K562 (cell line): ENCODE data around the gene C11orf91. TPM values are rescaled to one million over a fixed set of nuclear protein-coding genes. Genes with fewer than 3 reads are reported as not detected.
A peak's percentile ranks its signal among the peaks of the same experiment; 100 is the strongest.

Source experiments
- ATAC-seq: fragments of 200-7000 bp; cut with Tn5 transposase; 3 replicates; pipeline ENCODE4 v1.9.1; 2020; ENCODE audit warnings: moderate library complexity
- BruUV-seq: library from RNA; stranded (reverse); fragments of 400-500 nt; replicated peaks from 2 replicates; lab custom pipeline; 2021; lab: Mats Ljungman, UMichigan
- CTCF ChIA-PET: fragments of 300-600 bp; formaldehyde crosslinking; extraction: SDS; loops from one replicate; lab custom pipeline; 2021; ENCODE audit warnings: low intra/inter-chr PET ratio; lab: Yijun Ruan, JAX
- POLR2A ChIA-PET: fragments of 300-600, 350-650 bp; sonication (Branson Sonifier 250); formaldehyde crosslinking; extraction: SDS; loops from one replicate; lab custom pipeline; 2021; ENCODE audit warnings: antibody characterized with exemption, inconsistent platforms; lab: Yijun Ruan, JAX
- DNase-seq, 4 experiments: peaks; one replicate each; pipeline versions ENCODE4 v3.0.0 to v3.0.0-alpha.2; 2011 to 2018; ENCODE audit warnings: low spot score in 3 of 4, mixed read lengths in 3 of 4; ENCODE audit errors: extremely low read depth in 1 of 4
- FAIRE-seq: peaks from 2 replicates; lab custom pipeline; 2011; peaks lifted over from hg19 to GRCh38; lab: Jason Lieb, UNC
- H2AFZ ChIP-seq: 2 replicates; pipeline ENCODE4 v1.6.0; 2011; ENCODE audit warnings: low read depth, low read length, control low read depth, inconsistent platforms
- H3K27ac ChIP-seq: fragments of 200-600 bp; 3 replicates; pipeline ENCODE4 v1.8.0; 2011; ENCODE audit warnings: low read depth, mild to moderate bottlenecking, control low read depth, inconsistent platforms, low read length, moderate library complexity, mixed read lengths; ENCODE audit errors: extremely low read depth
- H3K27me3 ChIP-seq, 2 experiments: fragments of 300-600 bp in 1 of 2; 2 replicates in 1 of 2; 3 replicates in 1 of 2; pipeline versions ENCODE4 v1.6.0 to v1.8.0; 2011; ENCODE audit warnings: inconsistent platforms in 2 of 2, low read length in 2 of 2, mild to moderate bottlenecking in 1 of 2, mixed read lengths in 1 of 2, moderate library complexity in 1 of 2; ENCODE audit not compliant: control insufficient read depth in 2 of 2, insufficient read depth in 2 of 2
- H3K36me3 ChIP-seq: fragments of 300-600 bp; 3 replicates; pipeline ENCODE4 v1.8.0; 2011; ENCODE audit warnings: mild to moderate bottlenecking, low read length, inconsistent platforms; ENCODE audit not compliant: control insufficient read depth, insufficient read depth
- H3K4me1 ChIP-seq, 2 experiments: fragments of 200-600 bp in 1 of 2; replicated peaks in 1 of 2; 2 replicates in 1 of 2; 3 replicates in 1 of 2; pipeline versions ENCODE4 v1.5.1 to v1.8.0; 2011; ENCODE audit warnings: inconsistent platforms in 2 of 2, low read length in 2 of 2, mild to moderate bottlenecking in 1 of 2, mixed read lengths in 1 of 2, moderate library complexity in 1 of 2; ENCODE audit not compliant: control insufficient read depth in 2 of 2, insufficient read depth in 2 of 2
- H3K4me2 ChIP-seq: 2 replicates; pipeline ENCODE4 v1.6.1; 2011; ENCODE audit warnings: low read length, control low read depth, inconsistent platforms, mixed read lengths; ENCODE audit not compliant: insufficient read depth
- H3K4me3 ChIP-seq: fragments of 200-600 bp; sonication (generic), shearing (Covaris generic); 2 replicates; pipeline ENCODE4 v1.5.1; 2016; ENCODE audit warnings: control low read depth, inconsistent platforms
- H3K79me2 ChIP-seq: fragments of 200-600 bp; 3 replicates; pipeline ENCODE4 v1.8.0; 2011; ENCODE audit warnings: low read length, inconsistent platforms; ENCODE audit not compliant: control insufficient read depth, insufficient read depth
- H3K9ac ChIP-seq, 2 experiments: 2 replicates each; pipeline versions ENCODE4 v1.6.0 to v1.6.1; 2011; ENCODE audit warnings: low read depth in 2 of 2, low read length in 2 of 2, control low read depth in 1 of 2, inconsistent platforms in 1 of 2, mild to moderate bottlenecking in 1 of 2, mixed read lengths in 1 of 2; ENCODE audit not compliant: insufficient read depth in 1 of 2
- H3K9me1 ChIP-seq: one replicate; pipeline ENCODE4 v1.6.0; 2011; ENCODE audit warnings: inconsistent platforms, mild to moderate bottlenecking, low read length, moderate library complexity; ENCODE audit not compliant: control insufficient read depth, insufficient read depth
- H3K9me3 ChIP-seq: replicated peaks from 2 replicates; pipeline ENCODE4 v1.5.1; 2011; ENCODE audit warnings: low read depth, low read length, inconsistent platforms; ENCODE audit not compliant: control insufficient read depth, insufficient read depth
- H4K20me1 ChIP-seq: replicated peaks from 2 replicates; pipeline ENCODE4 v1.6.1; 2011; ENCODE audit warnings: low read length, inconsistent platforms, mixed read lengths; ENCODE audit not compliant: control insufficient read depth, insufficient read depth
- CBX3 ChIP-seq, 2 experiments: IDR thresholded peaks; 1 replicate in 1 of 2; 2 replicates in 1 of 2; pipeline ENCODE4 v1.6.1; 2012; ENCODE audit warnings: inconsistent platforms in 2 of 2, low read length in 2 of 2, borderline replicate concordance in 1 of 2, control low read depth in 1 of 2
- RFX5 ChIP-seq: IDR thresholded peaks from 2 replicates; pipeline ENCODE4 v1.6.1; 2011; ENCODE audit warnings: low read depth, mild to moderate bottlenecking, improper control_type of control experiment, low read length
- WGBS: fragments of 100-300 bp; shearing (Covaris generic); methylation state at CpG from one replicate; pipeline ENCODE4 v1.1.6; 2016; ENCODE audit warnings: low coverage, mixed read lengths; ENCODE audit not compliant: insufficient coverage; ENCODE audit errors: missing lambda C conversion rate; 5-methylcytosine and 5-hydroxymethylcytosine counted together
- in situ Hi-C: fragments of 300-500 bp; cut with MboI; formaldehyde crosslinking; loops from 4 replicates; pipeline ENCODE4 v1.15.0; 2018; ENCODE audit warnings: inconsistent platforms, mixed read lengths
- intact Hi-C: fragments of 100-400 bp; cut with micrococcal nuclease; formaldehyde crosslinking; loops from 2 replicates; pipeline ENCODE4 v1.14.2; 2022
- polyA plus RNA-seq, 8 experiments: library from polyadenylated mRNA; depleted of rRNA in 4 of 8; stranded (reverse) in 5 of 8; unstranded in 3 of 8; fragments of >200 nt; fragmentation: Nextera tagmentation in 2 of 8; fragmentation: Illumina TruSeq in 1 of 8; extraction: Ambion mirVana in 2 of 8; extraction: Trizol in 1 of 8; gene quantifications; 2 replicates each; pipeline versions ENCODE4 v1.2.1 to v1.2.3, GENCODE V29; 2011 to 2014; ENCODE audit warnings: inconsistent platforms in 1 of 8, missing spikeins in 1 of 8
- total RNA-seq, 7 experiments: library from RNA; depleted of rRNA in 6 of 7; stranded (reverse); fragments of >200 nt in 6 of 7; fragmentation: Illumina TruSeq in 2 of 7; extraction: Trizol in 2 of 7; gene quantifications; 2 replicates each; pipeline versions ENCODE4 v1.2.1 to v1.2.3, GENCODE V29; 2011 to 2021; ENCODE audit warnings: low replicate concordance in 1 of 7
- TF ChIP-seq, protein P1 (sequence below): sonication (generic); formaldehyde crosslinking; IDR thresholded peaks from 2 replicates; pipeline ENCODE4 v1.5.0; 2020; ENCODE audit warnings: missing genetic modification reagents

C11orf91 gene
- total and polyA plus RNA-seq, 9 of the 15 experiments (the other 6 are each of a cell fraction or from before 2014, with no cell fraction given) = not detected

DNA sequence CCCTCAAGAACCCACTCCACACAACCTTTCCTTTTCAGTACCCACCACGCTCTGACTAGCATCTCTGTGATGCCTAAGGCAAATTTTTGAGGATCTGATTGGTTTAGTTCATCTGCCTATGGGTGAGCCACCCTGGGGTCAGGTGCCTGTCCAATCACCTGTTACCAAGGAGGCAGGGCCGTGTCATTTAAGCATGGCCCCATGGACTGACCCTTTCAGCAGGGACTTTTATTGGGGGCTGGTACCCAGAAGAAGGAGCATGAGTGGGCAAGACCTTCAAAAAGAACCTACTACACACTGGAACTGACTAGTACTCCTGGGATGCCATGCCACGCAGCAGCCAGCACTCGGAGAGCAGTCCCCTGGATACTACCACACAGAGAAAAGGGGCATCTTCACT lies 28.4 kb downstream of the C11orf91 start:
- no peak for FAIRE-seq
- WGBS = 0% methylated on average over 4 of the region's 4 CpGs
- Histone ChIP-seq H3K4me1 (peaks cover 0 to 3% of the 10 kb centered on the region in 2 experiments; a peak in 1 of 5 replicates), H3K36me3 (no peaks in the 10 kb centered on the region), H3K9me3 (no peaks in the 10 kb centered on the region), H3K4me3 (no peak overlapping the region), H2AFZ (no peak overlapping the region), H3K27ac (no peak overlapping the region), H3K9ac (no peak overlapping the region), H3K27me3 (peaks cover 19 to 22% of the 10 kb centered on the region in 2 experiments; a peak in 4 of 5 replicates), H3K79me2 (no peaks in the 10 kb centered on the region), H4K20me1 (no peaks in the 10 kb centered on the region), H3K9me1 (no peaks in the 10 kb centered on the region), H3K4me2 (no peak overlapping the region)
- no peak for ATAC-seq
- no peak for DNase-seq
- ChIA-PET CTCF (no interaction called here), POLR2A (interaction anchor here (0.6 kb wide), 1 partner anchor 404 kb away, joined by 3 read pairs; no protein-coding TSS in a partner anchor)
- intact Hi-C loops = no loop called here
- TF ChIP-seq CBX3 (IDR thresholded peaks at IDR 0.05; ENCODE audit: borderline replicate concordance in 1 of 2, low read length in 2 of 2) (no peak), RFX5 (peak; percentile 71; the same call in 1 of the 2 replicates)
- TF ChIP-seq, protein P1, sequence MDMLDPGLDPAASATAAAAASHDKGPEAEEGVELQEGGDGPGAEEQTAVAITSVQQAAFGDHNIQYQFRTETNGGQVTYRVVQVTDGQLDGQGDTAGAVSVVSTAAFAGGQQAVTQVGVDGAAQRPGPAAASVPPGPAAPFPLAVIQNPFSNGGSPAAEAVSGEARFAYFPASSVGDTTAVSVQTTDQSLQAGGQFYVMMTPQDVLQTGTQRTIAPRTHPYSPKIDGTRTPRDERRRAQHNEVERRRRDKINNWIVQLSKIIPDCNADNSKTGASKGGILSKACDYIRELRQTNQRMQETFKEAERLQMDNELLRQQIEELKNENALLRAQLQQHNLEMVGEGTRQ (CRISPR knock-in tag) = 0 out of 2 replicates have a peak, but pooled peaks have one; percentile 7
- BruUV-seq = no TSS peak
- in situ Hi-C loops = no loop called here
